COLO668 (cell line): ENCODE results near the gene GDPD4.

ENCODE experiments used
- DNase-seq: peaks from one replicate; lab custom pipeline; 2025; ENCODE audit not compliant: unreplicated experiment; lab: John Stamatoyannopoulos, UW

The GDPD4 gene

GRCh38 chr11:77301510-77301909 lies at the start of gene GDPD4:
Gene GDPD4, minus strand, starts transcription at chr11:77301686. Its CDS starts 16,549 bp downstream, at chr11:77285137.
- no peak for DNase-seq

GRCh38 chr11:77347948-77348347 lies 46.5 kb upstream of the GDPD4 start:
- DNase-seq, result no peak

- DNase-seq, result no peak
These were observed 45.6 kb upstream of the GDPD4 start for GRCh38 chr11:77346906-77347603.

- DNase-seq, result no peak
These were observed 44.1 kb upstream of the GDPD4 start for GRCh38 chr11:77345621-77346020.

- DNase-seq, result no peak
These were observed 39.0 kb upstream of the GDPD4 start for GRCh38 chr11:77340501-77340900.

- no peak for DNase-seq
These were observed 30.8 kb upstream of the GDPD4 start for GRCh38 chr11:77332259-77332658.

- no peak for DNase-seq
These were observed 23.7 kb upstream of the GDPD4 start for GRCh38 chr11:77325159-77325558.

- DNase-seq, result no peak
These were observed 23.0 kb upstream of the GDPD4 start for GRCh38 chr11:77324508-77324907.

- DNase-seq, result no peak
These were observed 21.6 kb upstream of the GDPD4 start for GRCh38 chr11:77322926-77323590.

GRCh38 chr11:77322506-77322905 lies 21.0 kb upstream of the GDPD4 start:
- no peak for DNase-seq

GRCh38 chr11:77320351-77320750 lies 18.9 kb upstream of the GDPD4 start:
- DNase-seq, result no peak

- DNase-seq, result no peak
These were observed 17.1 kb upstream of the GDPD4 start for GRCh38 chr11:77318600-77318999.

- DNase-seq, result no peak
These were observed 15.4 kb upstream of the GDPD4 start for GRCh38 chr11:77316733-77317342.

GRCh38 chr11:77312107-77312506 lies 10.6 kb upstream of the GDPD4 start:
- no peak for DNase-seq

GRCh38 chr11:77311701-77312100 lies 10.2 kb upstream of the GDPD4 start:
- DNase-seq, result no peak

- no peak for DNase-seq
These were observed 9.2 kb upstream of the GDPD4 start for GRCh38 chr11:77310721-77311120.

- no peak for DNase-seq
These were observed 8.1 kb upstream of the GDPD4 start for GRCh38 chr11:77309401-77310085.

GRCh38 chr11:77308838-77309237 lies 7.4 kb upstream of the GDPD4 start:
- no peak for DNase-seq

GRCh38 chr11:77303328-77303727 lies 1.8 kb upstream of the GDPD4 start:
- DNase-seq, result no peak

GRCh38 chr11:77302752-77303151 lies 1.3 kb upstream of the GDPD4 start:
- DNase-seq, result no peak

- DNase-seq, result no peak
These were observed 791 bp downstream of the GDPD4 start for GRCh38 chr11:77300695-77301094.

- DNase-seq, result peak; percentile 66
These were observed 1.5 kb downstream of the GDPD4 start for GRCh38 chr11:77300028-77300427.
